Suprapubic skin (tissue), 4 donors: Measurements from ENCODE around the gene DNMT3A. TPM values are rescaled to one million over a fixed set of nuclear protein-coding genes. Genes with fewer than 3 reads are reported as not detected.

Source experiments
- DNase-seq, 2 donors: peaks; one replicate each; pipeline ENCODE4 v3.0.0-alpha.2; 2019; ENCODE audit warnings: low spot score in 2 of 2
- H3K27ac ChIP-seq: fragments of 200-600 bp; sonication (generic); one replicate; pipeline ENCODE4 v1.5.1; 2019
- H3K27me3 ChIP-seq: fragments of 200-600 bp; sonication (generic); one replicate; pipeline ENCODE4 v1.5.1; 2019
- H3K36me3 ChIP-seq: fragments of 200-600 bp; sonication (generic); one replicate; pipeline ENCODE4 v1.5.1; 2019
- H3K4me1 ChIP-seq: fragments of 200-600 bp; sonication (generic); one replicate; pipeline ENCODE4 v1.5.1; 2019
- H3K4me3 ChIP-seq: fragments of 200-600 bp; sonication (generic); one replicate; pipeline ENCODE4 v1.5.1; 2019; ENCODE audit warnings: mild to moderate bottlenecking
- H3K9me3 ChIP-seq: fragments of 200-600 bp; sonication (generic); one replicate; pipeline ENCODE4 v1.5.1; 2019
- CTCF ChIP-seq, 2 donors: fragments of 200-600 bp in 1 of 2; fragments of 450-650 bp in 1 of 2; sonication (generic) in 1 of 2; IDR thresholded peaks; one replicate each; pipeline ENCODE4 v1.5.1; 2016 to 2019; ENCODE audit warnings: antibody characterized with exemption in 2 of 2, mild to moderate bottlenecking in 1 of 2, moderate library complexity in 1 of 2
- EP300 ChIP-seq: sonication (generic); formaldehyde crosslinking; IDR thresholded peaks from one replicate; pipeline ENCODE4 v1.6.1; 2017; ENCODE audit warnings: antibody characterized with exemption
- POLR2A ChIP-seq, 2 donors: fragments of 450-650 bp; IDR thresholded peaks; one replicate each; pipeline ENCODE4 v1.6.1; 2017; ENCODE audit warnings: antibody characterized with exemption in 2 of 2, mild to moderate bottlenecking in 2 of 2, moderate library complexity in 2 of 2
- POLR2AphosphoS5 ChIP-seq, 3 donors: sonication (generic); formaldehyde crosslinking; IDR thresholded peaks; one replicate each; pipeline ENCODE4 v1.6.1; 2017; ENCODE audit warnings: antibody characterized with exemption in 3 of 3
- WGBS: methylation state at CpG from one replicate; pipeline ENCODE4 v1.1.5; 2018; 5-methylcytosine and 5-hydroxymethylcytosine counted together
- total RNA-seq, 4 donors: library from RNA; depleted of rRNA; stranded (reverse); fragments of >200 nt; gene quantifications; one replicate each; pipeline ENCODE4 v1.1.0, GENCODE V29; 2016

DNMT3A gene
- total RNA-seq, 4 donors from 2014 or later, result 4.0 to 12.8 (median 9.5) TPM

GRCh38 chr2:25343187-25343825 lies 1.6 kb upstream of the DNMT3A start:
- H3K36me3 ChIP-seq, result no peaks in the 10 kb centered on the region
- TF ChIP-seq EP300 (no peak), CTCF (IDR thresholded peaks at IDR 0.05) (no peak), POLR2AphosphoS5 (IDR thresholded peaks at IDR 0.05) (no peak), POLR2A (IDR thresholded peaks at IDR 0.05) (no peak)
- no peak overlapping the region for H3K27ac ChIP-seq
- peaks cover 29% of the 10 kb centered on the region for H3K4me1 ChIP-seq
- DNase-seq, result no peak
- no peak overlapping the region for H3K4me3 ChIP-seq
- H3K27me3 ChIP-seq, result no peaks in the 10 kb centered on the region
- WGBS, result 89% methylated on average over 21 of the region's 21 CpGs
- H3K9me3 ChIP-seq, result no peaks in the 10 kb centered on the region

DNA sequence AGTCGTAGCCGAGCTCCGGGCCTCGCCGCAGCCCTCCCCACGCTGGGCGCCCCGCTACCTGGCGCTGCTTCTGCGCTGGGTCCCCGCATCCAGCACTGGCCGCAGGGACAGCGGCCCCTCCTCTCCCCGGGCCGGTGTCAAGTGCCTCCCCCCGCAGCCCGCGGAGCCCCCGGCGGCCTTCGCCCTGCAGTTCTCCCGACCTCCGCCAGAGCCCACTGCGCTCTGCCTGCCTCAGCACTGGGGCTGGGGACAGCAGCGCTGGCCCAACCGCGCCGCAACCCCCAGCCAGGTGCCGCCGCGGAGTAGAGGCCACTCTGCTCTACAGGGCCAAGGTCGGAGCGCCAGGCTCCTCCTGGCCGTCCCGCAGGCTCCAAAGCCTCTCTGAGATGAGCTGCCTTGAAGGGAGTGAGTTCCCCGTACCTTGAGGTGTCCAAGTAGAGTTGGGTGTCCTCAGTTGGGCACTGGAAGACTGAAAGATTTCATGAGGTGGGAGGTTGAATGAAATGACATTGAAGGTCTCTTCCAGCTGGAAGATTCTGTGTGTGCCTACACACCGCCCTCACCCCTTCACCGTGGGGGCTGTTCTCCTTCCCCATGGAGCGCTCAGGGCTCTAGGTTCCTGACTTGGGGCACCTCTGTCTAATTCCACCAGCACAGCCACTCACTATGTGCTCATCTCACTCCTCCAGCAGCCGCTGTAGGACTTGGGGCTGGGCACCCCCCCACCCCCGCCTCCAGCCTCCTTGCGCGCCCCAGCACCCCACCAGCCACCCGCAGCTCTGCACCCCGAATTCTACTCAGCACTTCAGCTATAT lies 854 bp upstream of the DNMT3A start:
- H3K9me3 ChIP-seq, result no peaks in the 10 kb centered on the region
- 85% methylated on average over 10 of the region's 45 CpGs for WGBS
- no peak overlapping the region for H3K27ac ChIP-seq
- H3K36me3 ChIP-seq, result no peaks in the 10 kb centered on the region
- H3K27me3 ChIP-seq, result no peaks in the 10 kb centered on the region
- peak in 1 of 2 donors; percentile 86 for DNase-seq
- H3K4me3 ChIP-seq, result peak overlapping the region; percentile 80
- TF ChIP-seq EP300 (no peak), CTCF (IDR thresholded peaks at IDR 0.05) (peak; percentile 91 to 99)
- peaks cover 36% of the 10 kb centered on the region for H3K4me1 ChIP-seq

GRCh38 chr2:25341011-25341727 lies 556 bp downstream of the DNMT3A start:
- H3K36me3 ChIP-seq, result no peaks in the 10 kb centered on the region
- peak overlapping the region; percentile 56 for H3K27ac ChIP-seq
- WGBS, result no CpG with 5 or more reads among the region's 104 CpGs
- H3K27me3 ChIP-seq, result no peaks in the 10 kb centered on the region
- H3K9me3 ChIP-seq, result no peaks in the 10 kb centered on the region
- peak overlapping the region; percentile 80 for H3K4me3 ChIP-seq
- TF ChIP-seq CTCF (IDR thresholded peaks at IDR 0.05) (no peak), POLR2AphosphoS5 (IDR thresholded peaks at IDR 0.05) (no peak), POLR2A (IDR thresholded peaks at IDR 0.05) (no peak), EP300 (no peak)
- peaks cover 45% of the 10 kb centered on the region for H3K4me1 ChIP-seq
- DNase-seq, result no peak

DNA sequence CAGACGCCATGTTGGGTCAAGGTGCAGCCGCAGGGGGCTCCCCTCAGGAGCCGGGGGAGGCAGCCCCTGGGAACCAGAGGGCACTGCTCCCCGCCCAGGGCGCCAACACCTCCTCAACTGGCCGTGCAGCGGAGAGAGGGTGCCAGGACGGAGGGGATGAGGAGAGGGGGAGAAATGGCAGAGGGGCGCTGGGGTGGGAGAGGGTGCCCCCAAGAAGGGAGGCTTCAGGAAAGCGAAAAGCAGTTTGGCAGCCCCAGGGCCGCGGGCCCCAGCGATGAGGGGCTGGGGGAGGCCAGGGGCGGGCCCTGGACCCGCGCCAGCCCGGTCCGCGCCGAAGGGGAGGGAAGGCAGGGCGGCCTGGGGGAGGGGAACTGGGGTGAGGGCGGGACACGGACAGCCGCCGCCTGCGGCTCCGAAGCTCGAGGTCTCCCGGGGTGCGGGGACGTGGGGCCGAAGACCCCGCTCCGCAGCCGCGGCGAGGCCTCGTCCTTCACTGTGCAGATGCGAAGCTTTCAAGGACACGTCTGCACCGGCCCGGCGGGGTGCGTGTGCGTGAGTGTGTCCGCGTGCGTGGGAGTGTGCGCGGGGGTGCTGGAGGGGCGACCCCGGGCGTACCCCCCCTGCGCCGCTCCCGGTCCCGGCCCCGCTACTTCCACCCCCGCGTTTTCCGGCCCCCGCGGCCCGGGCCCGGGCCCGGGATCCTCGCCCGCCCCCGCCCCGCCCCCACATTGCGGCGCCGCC lies 1.4 kb downstream of the DNMT3A start:
- peaks cover 45% of the 10 kb centered on the region for H3K4me1 ChIP-seq
- TF ChIP-seq POLR2A (IDR thresholded peaks at IDR 0.05), result no peak
- no peak for TF ChIP-seq POLR2AphosphoS5 (IDR thresholded peaks at IDR 0.05)
- no peak for TF ChIP-seq EP300
- TF ChIP-seq CTCF (IDR thresholded peaks at IDR 0.05), result no peak
- DNase-seq, result no peak

More for the DNA sequence above, 1.4 kb downstream of the DNMT3A start:
- H3K27me3 ChIP-seq, result no peaks in the 10 kb centered on the region
- H3K9me3 ChIP-seq, result no peaks in the 10 kb centered on the region
- WGBS, result 6% methylated on average over 27 of the region's 73 CpGs
- peak overlapping the region; percentile 56 for H3K27ac ChIP-seq
- H3K4me3 ChIP-seq, result peak overlapping the region; percentile 80
- H3K36me3 ChIP-seq, result no peaks in the 10 kb centered on the region
